K562 (cell line): ENCODE data around the gene NAA15. TPM values are rescaled to one million over a fixed set of nuclear protein-coding genes. Genes with fewer than 3 reads are reported as not detected.
A peak's percentile ranks its signal among the peaks of the same experiment; 100 is the strongest.

Experiments used
- ATAC-seq: fragments of 200-7000 bp; cut with Tn5 transposase; 3 replicates; pipeline ENCODE4 v1.9.1; 2020; ENCODE audit warnings: moderate library complexity
- BruUV-seq: library from RNA; stranded (reverse); fragments of 400-500 nt; replicated peaks from 2 replicates; lab custom pipeline; 2021; lab: Mats Ljungman, UMichigan
- CTCF ChIA-PET: fragments of 300-600 bp; formaldehyde crosslinking; extraction: SDS; loops from one replicate; lab custom pipeline; 2021; ENCODE audit warnings: low intra/inter-chr PET ratio; lab: Yijun Ruan, JAX
- POLR2A ChIA-PET: fragments of 300-600, 350-650 bp; sonication (Branson Sonifier 250); formaldehyde crosslinking; extraction: SDS; loops from one replicate; lab custom pipeline; 2021; ENCODE audit warnings: antibody characterized with exemption, inconsistent platforms; lab: Yijun Ruan, JAX
- DNase-seq, 4 experiments: peaks; one replicate each; pipeline versions ENCODE4 v3.0.0 to v3.0.0-alpha.2; 2011 to 2018; ENCODE audit warnings: low spot score in 3 of 4, mixed read lengths in 3 of 4; ENCODE audit errors: extremely low read depth in 1 of 4
- FAIRE-seq: peaks from 2 replicates; lab custom pipeline; 2011; peaks lifted over from hg19 to GRCh38; lab: Jason Lieb, UNC
- H2AFZ ChIP-seq: 2 replicates; pipeline ENCODE4 v1.6.0; 2011; ENCODE audit warnings: low read depth, low read length, control low read depth, inconsistent platforms
- H3K27ac ChIP-seq: fragments of 200-600 bp; 3 replicates; pipeline ENCODE4 v1.8.0; 2011; ENCODE audit warnings: low read depth, mild to moderate bottlenecking, control low read depth, inconsistent platforms, low read length, moderate library complexity, mixed read lengths; ENCODE audit errors: extremely low read depth
- H3K27me3 ChIP-seq, 2 experiments: fragments of 300-600 bp in 1 of 2; 2 replicates in 1 of 2; 3 replicates in 1 of 2; pipeline versions ENCODE4 v1.6.0 to v1.8.0; 2011; ENCODE audit warnings: inconsistent platforms in 2 of 2, low read length in 2 of 2, mild to moderate bottlenecking in 1 of 2, mixed read lengths in 1 of 2, moderate library complexity in 1 of 2; ENCODE audit not compliant: control insufficient read depth in 2 of 2, insufficient read depth in 2 of 2
- H3K36me3 ChIP-seq: fragments of 300-600 bp; 3 replicates; pipeline ENCODE4 v1.8.0; 2011; ENCODE audit warnings: mild to moderate bottlenecking, low read length, inconsistent platforms; ENCODE audit not compliant: control insufficient read depth, insufficient read depth
- H3K4me1 ChIP-seq, 2 experiments: fragments of 200-600 bp in 1 of 2; replicated peaks in 1 of 2; 2 replicates in 1 of 2; 3 replicates in 1 of 2; pipeline versions ENCODE4 v1.5.1 to v1.8.0; 2011; ENCODE audit warnings: inconsistent platforms in 2 of 2, low read length in 2 of 2, mild to moderate bottlenecking in 1 of 2, mixed read lengths in 1 of 2, moderate library complexity in 1 of 2; ENCODE audit not compliant: control insufficient read depth in 2 of 2, insufficient read depth in 2 of 2
- H3K4me2 ChIP-seq: 2 replicates; pipeline ENCODE4 v1.6.1; 2011; ENCODE audit warnings: low read length, control low read depth, inconsistent platforms, mixed read lengths; ENCODE audit not compliant: insufficient read depth
- H3K4me3 ChIP-seq: fragments of 200-600 bp; sonication (generic), shearing (Covaris generic); 2 replicates; pipeline ENCODE4 v1.5.1; 2016; ENCODE audit warnings: control low read depth, inconsistent platforms
- H3K79me2 ChIP-seq: fragments of 200-600 bp; 3 replicates; pipeline ENCODE4 v1.8.0; 2011; ENCODE audit warnings: low read length, inconsistent platforms; ENCODE audit not compliant: control insufficient read depth, insufficient read depth
- H3K9ac ChIP-seq, 2 experiments: 2 replicates each; pipeline versions ENCODE4 v1.6.0 to v1.6.1; 2011; ENCODE audit warnings: low read depth in 2 of 2, low read length in 2 of 2, control low read depth in 1 of 2, inconsistent platforms in 1 of 2, mild to moderate bottlenecking in 1 of 2, mixed read lengths in 1 of 2; ENCODE audit not compliant: insufficient read depth in 1 of 2
- H3K9me1 ChIP-seq: one replicate; pipeline ENCODE4 v1.6.0; 2011; ENCODE audit warnings: inconsistent platforms, mild to moderate bottlenecking, low read length, moderate library complexity; ENCODE audit not compliant: control insufficient read depth, insufficient read depth
- H3K9me3 ChIP-seq: replicated peaks from 2 replicates; pipeline ENCODE4 v1.5.1; 2011; ENCODE audit warnings: low read depth, low read length, inconsistent platforms; ENCODE audit not compliant: control insufficient read depth, insufficient read depth
- H4K20me1 ChIP-seq: replicated peaks from 2 replicates; pipeline ENCODE4 v1.6.1; 2011; ENCODE audit warnings: low read length, inconsistent platforms, mixed read lengths; ENCODE audit not compliant: control insufficient read depth, insufficient read depth
- BRF2 ChIP-seq: IDR thresholded peaks from 3 replicates; pipeline ENCODE4 v1.6.1; 2011; ENCODE audit warnings: borderline replicate concordance, mild to moderate bottlenecking; ENCODE audit not compliant: insufficient read length, insufficient read depth
- POLR2A ChIP-seq: fragments of 450-650 bp; conservative IDR thresholded peaks from 2 replicates; pipeline ENCODE4 v1.6.1; 2016
- POLR2G ChIP-seq: fragments of 200-400 bp; formaldehyde crosslinking; IDR thresholded peaks from 2 replicates; pipeline ENCODE4 v1.6.1; 2017; ENCODE audit warnings: low read depth, mild to moderate bottlenecking, antibody characterized with exemption, low read length, moderate library complexity
- PPARD ChIP-seq: fragments of 250-450 bp; sonication (Bioruptor Pico); IDR thresholded peaks from 2 replicates; pipeline ENCODE4 v1.8.0; 2022; ENCODE audit warnings: inconsistent platforms, mild to moderate bottlenecking, moderate library complexity
- PTTG1 ChIP-seq: fragments of 450-650 bp; IDR thresholded peaks from 2 replicates; pipeline ENCODE4 v1.6.1; 2016; ENCODE audit warnings: low read depth, mild to moderate bottlenecking, missing genetic modification characterization, missing compliant biosample characterization
- ZNF696 ChIP-seq: fragments of 250-450 bp; sonication (Bioruptor Pico); conservative IDR thresholded peaks from 2 replicates; pipeline ENCODE4 v1.4.0; 2020; ENCODE audit warnings: mild to moderate bottlenecking, moderate library complexity
- WGBS: fragments of 100-300 bp; shearing (Covaris generic); methylation state at CpG from one replicate; pipeline ENCODE4 v1.1.6; 2016; ENCODE audit warnings: low coverage, mixed read lengths; ENCODE audit not compliant: insufficient coverage; ENCODE audit errors: missing lambda C conversion rate; 5-methylcytosine and 5-hydroxymethylcytosine counted together
- in situ Hi-C: fragments of 300-500 bp; cut with MboI; formaldehyde crosslinking; loops from 4 replicates; pipeline ENCODE4 v1.15.0; 2018; ENCODE audit warnings: inconsistent platforms, mixed read lengths
- intact Hi-C: fragments of 100-400 bp; cut with micrococcal nuclease; formaldehyde crosslinking; loops from 2 replicates; pipeline ENCODE4 v1.14.2; 2022
- polyA plus RNA-seq, 8 experiments: library from polyadenylated mRNA; depleted of rRNA in 4 of 8; stranded (reverse) in 5 of 8; unstranded in 3 of 8; fragments of >200 nt; fragmentation: Nextera tagmentation in 2 of 8; fragmentation: Illumina TruSeq in 1 of 8; extraction: Ambion mirVana in 2 of 8; extraction: Trizol in 1 of 8; gene quantifications; 2 replicates each; pipeline versions ENCODE4 v1.2.1 to v1.2.3, GENCODE V29; 2011 to 2014; ENCODE audit warnings: inconsistent platforms in 1 of 8, missing spikeins in 1 of 8
- total RNA-seq, 7 experiments: library from RNA; depleted of rRNA in 6 of 7; stranded (reverse); fragments of >200 nt in 6 of 7; fragmentation: Illumina TruSeq in 2 of 7; extraction: Trizol in 2 of 7; gene quantifications; 2 replicates each; pipeline versions ENCODE4 v1.2.1 to v1.2.3, GENCODE V29; 2011 to 2021; ENCODE audit warnings: low replicate concordance in 1 of 7

NAA15 gene
- total and polyA plus RNA-seq, 9 of the 15 experiments (the other 6 are each of a cell fraction or from before 2014, with no cell fraction given) = 37.8 to 117 (median 63.2) TPM

GRCh38 chr4:139401368-139401767 lies 100.1 kb downstream of the NAA15 start (continued):
- TF ChIP-seq POLR2G (0 out of 2 replicates have a peak, but pooled peaks have one; percentile 7), POLR2A (peak; percentile 22; the same call in 1 of the 2 replicates), ZNF696 (CRISPR knock-in tag) (no peak)

GRCh38 chr4:139402436-139402835 lies 101.1 kb downstream of the NAA15 start:
- FAIRE-seq (no peak), DNase-seq (no peak), ATAC-seq (no peak; the same call in 2 of the 3 replicates)
- no TSS peak for BruUV-seq
- ChIA-PET CTCF (no interaction called here), POLR2A (no interaction called here)
- TF ChIP-seq PTTG1 (tag) (no peak), BRF2 (no peak), PPARD (CRISPR knock-in tag) (no peak)
- intact Hi-C loops (loop anchor here (5.0 kb wide), 1 partner anchor 95 kb away; no protein-coding TSS in a partner anchor), in situ Hi-C loops (no loop called here)
- no peaks in the 10 kb centered on the region for H4K20me1 ChIP-seq
- no peaks in the 10 kb centered on the region for H3K79me2 ChIP-seq
- no peaks in the 10 kb centered on the region for H3K4me1 ChIP-seq
- no peaks in the 10 kb centered on the region for H3K9me1 ChIP-seq
- no peak overlapping the region for H3K4me2 ChIP-seq
- H3K27ac ChIP-seq = no peak overlapping the region
- H2AFZ ChIP-seq = no peak overlapping the region
- H3K4me3 ChIP-seq = no peak overlapping the region
- H3K9me3 ChIP-seq = no peaks in the 10 kb centered on the region
- peaks cover 10% of the 10 kb centered on the region; the same call in 1 of the 3 replicates for H3K36me3 ChIP-seq
- no peak overlapping the region for H3K9ac ChIP-seq
- no peaks in the 10 kb centered on the region for H3K27me3 ChIP-seq
- WGBS = 66% methylated on average over 5 of the region's 5 CpGs
